Measurements from ENCODE around the gene IL6ST. TPM values are rescaled to one million over a fixed set of nuclear protein-coding genes. Genes with fewer than 3 reads are reported as not detected.
"Not testable (repeated sequence)": the region's sequence is repeated elsewhere in the genome, so short reads cannot be mapped to it uniquely, and the experiment has no call there.

Gene IL6ST
- total RNA-seq, 1 experiment from 2014 or later = 65.6 TPM

DNA sequence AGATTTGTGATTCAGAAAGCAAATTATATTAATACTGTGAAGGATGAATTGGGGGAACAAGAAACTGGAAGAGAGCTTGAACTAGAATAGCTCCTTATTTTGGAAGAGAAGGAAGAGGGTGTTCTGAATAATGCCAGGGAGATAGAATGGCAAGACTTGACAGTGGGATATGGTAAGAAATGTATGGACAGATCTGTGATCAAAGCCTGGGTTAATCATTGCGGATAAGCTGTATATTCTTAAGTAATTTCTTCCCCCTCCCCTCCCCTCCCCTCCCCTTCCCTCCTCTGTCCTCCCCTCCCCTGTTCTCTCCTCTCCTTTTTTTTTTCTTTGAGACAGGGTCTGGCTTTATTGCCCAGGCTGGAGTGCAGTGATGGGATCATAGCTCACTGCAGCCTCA is 10.1 kb upstream of the IL6ST start:
- DNase-seq (ENCODE audit: low read depth) = no peak

DNA sequence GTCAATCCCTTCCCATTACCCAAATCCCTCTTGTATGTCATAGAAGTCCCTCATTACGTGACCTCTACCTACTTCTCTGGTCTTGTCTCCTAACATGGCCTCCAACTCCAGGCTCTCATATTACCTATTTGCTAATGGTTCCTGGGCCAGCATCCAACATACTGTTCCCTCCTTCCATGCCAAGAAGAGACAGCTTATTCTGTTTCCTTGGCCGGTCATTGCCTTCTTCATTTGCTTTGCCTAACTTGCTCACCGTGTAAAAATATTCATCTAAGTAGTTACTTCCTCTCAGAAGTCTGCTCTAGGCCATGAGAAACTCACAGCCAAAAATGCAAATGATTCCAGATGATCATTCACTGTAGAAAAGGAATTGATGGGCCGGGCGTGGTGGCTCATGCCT is 8.9 kb upstream of the IL6ST start:
- DNase-seq (ENCODE audit: low read depth) = no peak

- DNase-seq (ENCODE audit: low read depth) = peak; percentile 74
Observed at GRCh38 chr5:56003179-56003578, 8.4 kb upstream of the IL6ST start.

DNA sequence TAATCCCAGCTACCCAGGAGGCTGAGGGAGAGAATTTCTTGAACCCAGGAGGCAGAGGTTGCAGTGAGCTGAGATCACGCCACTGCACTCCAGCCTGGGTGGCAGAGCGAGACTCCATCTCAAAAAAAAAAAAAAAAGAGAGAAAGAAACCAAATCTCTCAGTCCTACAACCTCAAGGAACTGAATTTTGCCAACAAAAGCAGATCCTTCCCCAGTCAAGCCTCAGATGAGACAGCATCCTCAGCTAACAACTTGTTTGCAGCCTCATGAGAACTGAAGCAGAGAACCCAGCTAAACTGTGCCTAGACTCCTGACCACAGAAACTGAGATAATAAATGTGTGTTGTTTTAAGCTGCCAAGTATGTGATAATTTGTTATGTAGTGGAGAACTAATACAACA is 7.5 kb upstream of the IL6ST start:
- DNase-seq (ENCODE audit: low read depth) = no peak

- DNase-seq (ENCODE audit: low read depth) = not testable (repeated sequence)
Observed at GRCh38 chr5:56000221-56000620, 5.5 kb upstream of the IL6ST start.

DNA sequence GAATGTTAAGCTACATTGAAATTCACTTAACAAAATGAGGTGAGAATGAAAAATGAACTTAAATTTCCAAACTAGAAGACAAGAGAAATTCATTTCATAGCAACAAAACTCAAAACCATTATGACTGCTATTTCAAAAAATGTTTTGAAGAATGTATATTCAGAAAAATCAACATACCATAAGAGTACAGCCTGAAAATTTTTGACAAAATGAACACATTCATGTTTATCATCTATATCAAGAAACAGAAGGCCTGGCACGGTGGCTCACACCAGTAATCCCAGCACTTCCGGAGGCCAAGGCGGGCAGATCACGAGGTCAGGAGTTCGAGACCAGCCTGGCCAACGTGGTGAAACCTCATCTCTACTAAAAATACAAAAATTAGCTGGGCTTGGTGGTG is 4.2 kb upstream of the IL6ST start:
- DNase-seq (ENCODE audit: low read depth) = no peak

GRCh38 chr5:55997742-55998351 is 3.1 kb upstream of the IL6ST start:
- DNase-seq (ENCODE audit: low read depth) = peak; percentile 87

- DNase-seq (ENCODE audit: low read depth) = peak; percentile 95
Observed at GRCh38 chr5:55994998-55995914, 493 bp upstream of the IL6ST start.

DNA sequence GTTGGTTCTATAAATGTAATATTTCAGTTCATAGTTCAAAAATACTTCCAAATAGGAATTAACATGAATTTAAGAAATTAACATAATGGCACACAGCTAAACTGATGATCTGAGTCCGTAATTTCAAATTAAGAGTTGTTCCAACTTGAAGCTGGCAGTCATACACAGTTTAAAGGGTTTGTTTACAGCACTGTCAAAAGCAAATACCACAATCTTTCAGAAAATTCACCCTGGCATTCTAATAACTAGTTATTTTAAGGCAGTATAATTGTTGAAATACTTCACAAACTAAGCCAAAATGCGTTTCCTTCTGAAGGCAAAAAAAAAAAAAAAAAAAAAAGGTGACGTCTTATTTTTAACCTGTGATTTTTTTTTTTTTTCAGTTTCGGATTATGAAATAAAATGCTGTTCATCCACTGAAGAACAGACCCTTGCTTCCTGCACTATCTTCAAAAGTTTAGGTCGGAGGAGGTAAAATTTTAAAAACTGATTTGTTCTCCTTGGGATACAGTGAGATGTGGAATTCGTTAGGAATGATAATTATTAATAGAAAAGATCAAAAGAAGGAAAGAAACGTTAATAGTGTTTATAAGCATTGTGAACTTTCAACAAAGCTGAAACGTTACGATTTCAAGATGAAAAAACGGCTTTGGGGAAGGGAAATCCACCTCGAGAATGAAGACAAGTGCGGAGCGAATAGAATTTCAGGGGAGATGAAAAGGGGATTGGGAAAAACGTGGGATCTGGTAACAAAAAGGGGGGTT is 850 bp downstream of the IL6ST start:
- DNase-seq (ENCODE audit: low read depth) = peak; percentile 15

DNA sequence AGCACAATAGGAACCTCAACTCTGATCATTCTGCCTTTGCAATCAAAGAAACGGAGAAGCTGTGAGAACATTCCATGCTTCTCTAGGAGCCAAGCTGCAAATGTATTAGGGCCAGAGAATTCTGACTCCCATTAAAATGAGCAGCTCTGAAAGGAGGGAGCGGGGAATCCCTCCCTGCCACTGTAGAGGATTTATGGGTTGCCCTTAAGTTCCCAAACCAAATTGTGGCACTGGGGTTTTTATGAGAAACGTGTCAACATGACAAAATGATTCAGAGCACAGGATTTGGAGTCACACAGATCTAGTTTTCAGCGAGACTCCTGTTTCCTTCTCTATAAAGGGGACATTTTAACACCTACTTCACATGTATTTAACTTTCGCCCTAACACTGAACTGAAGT is 1.8 kb downstream of the IL6ST start:
- no peak for DNase-seq (ENCODE audit: low read depth)

DNA sequence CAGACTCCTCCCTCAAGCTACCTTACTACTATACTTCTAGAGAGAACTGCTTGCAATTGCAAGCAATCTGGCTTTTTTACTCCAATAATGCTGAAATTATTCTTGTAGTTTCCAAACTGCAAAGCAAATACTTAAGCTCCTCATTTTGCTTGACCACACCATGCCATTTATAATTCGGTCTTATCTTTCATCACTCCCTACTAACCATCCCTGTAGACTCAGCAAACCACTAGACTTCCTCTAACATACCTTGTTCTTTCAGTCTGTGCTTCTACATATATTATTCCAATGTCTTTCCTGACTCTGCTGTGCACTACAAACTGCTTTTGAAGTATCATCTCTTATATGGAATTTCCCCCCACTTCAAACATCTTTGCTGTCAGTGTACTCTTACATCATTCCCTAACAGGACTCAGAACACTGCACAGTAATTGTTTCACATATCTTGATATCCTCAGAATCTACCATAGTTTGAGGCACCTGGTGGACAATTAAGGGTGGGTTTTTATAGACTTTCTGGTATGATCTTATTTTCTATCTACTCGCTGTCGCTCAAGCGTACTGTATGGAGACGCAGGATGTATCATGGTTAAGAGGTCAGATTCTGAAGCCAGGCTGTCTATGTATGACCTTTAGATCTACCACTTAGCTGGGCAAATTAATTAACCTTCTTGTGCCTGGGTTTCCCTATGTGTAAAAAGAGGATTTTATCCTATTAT is 2.8 kb downstream of the IL6ST start:
- DNase-seq (ENCODE audit: low read depth) = peak; percentile 11

DNA sequence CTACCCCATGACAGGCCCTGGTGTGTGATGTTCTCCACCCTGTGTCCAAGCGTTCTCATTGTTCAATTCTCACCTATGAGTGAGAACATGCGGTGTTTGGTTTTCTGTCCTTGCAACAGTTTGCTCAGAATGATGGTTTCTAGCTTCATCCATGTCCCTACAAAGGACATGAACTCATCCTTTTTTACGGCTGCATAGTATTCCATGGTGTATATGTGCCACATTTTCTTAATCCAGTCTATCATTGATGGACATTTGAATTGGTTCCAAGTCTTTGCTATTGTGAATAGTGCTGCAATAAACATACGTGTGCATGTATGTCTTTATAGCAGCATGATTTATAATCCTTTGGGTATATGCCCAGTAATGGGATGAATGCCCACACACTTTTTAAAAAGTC is 3.9 kb downstream of the IL6ST start:
- DNase-seq (ENCODE audit: low read depth) = not testable (repeated sequence)

- no peak for DNase-seq (ENCODE audit: low read depth)
Observed at GRCh38 chr5:55989860-55990259, 4.9 kb downstream of the IL6ST start.

DNA sequence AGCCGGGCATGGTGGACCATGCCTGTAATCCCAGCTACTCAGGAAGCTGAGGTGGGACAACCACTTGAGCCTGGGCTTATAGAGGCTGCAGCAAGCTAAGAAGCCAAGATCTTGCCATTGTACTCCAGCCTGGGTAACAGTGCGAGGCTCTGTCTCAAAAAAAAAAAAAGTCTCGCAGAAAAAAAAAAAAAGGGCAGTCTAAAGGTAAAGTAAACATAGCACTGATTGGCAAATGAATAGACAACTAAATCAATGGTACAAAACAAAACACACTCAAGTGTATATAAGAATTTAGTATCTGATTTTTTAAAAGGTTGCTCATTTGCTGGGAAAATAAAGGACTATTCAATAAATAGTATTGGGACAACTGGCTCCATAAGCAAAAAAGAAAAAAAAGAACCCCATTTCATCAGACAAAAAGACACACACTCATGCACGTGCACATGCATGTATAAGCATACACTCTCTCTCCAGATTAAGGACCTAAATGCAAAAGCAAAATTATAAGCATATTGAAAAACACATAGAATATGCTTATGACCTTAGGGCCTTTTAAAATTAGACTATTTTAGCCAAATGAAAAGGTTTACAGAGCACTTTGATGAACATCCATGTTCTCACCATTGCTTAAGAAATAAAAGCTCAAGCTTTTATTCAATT is 5.7 kb downstream of the IL6ST start:
- no peak for DNase-seq (ENCODE audit: low read depth)

DNA sequence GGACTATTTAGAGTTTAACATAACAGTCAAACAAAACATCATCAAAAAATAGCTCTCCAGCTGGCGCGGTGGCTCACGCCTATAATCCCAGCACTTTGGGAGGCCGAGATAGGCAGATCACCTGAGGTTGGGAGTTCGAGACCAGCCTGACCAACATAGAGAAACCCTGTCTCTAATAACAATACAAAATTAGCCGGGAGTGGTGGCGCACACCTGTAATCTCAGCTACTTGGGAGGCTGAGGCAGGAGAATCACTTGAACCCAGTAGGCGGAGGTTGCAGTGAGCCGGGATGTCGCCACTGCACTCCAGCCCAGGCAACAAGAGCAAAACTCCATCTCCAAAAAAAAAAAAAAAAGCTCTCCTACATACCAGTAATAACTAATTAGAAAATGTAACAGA is 6.3 kb downstream of the IL6ST start:
- not testable (repeated sequence) for DNase-seq (ENCODE audit: low read depth)

- no peak for DNase-seq (ENCODE audit: low read depth)
Observed at GRCh38 chr5:55986931-55987330, 7.8 kb downstream of the IL6ST start.

GRCh38 chr5:55985181-55985580 is 9.6 kb downstream of the IL6ST start:
- DNase-seq (ENCODE audit: low read depth) = no peak

DNA sequence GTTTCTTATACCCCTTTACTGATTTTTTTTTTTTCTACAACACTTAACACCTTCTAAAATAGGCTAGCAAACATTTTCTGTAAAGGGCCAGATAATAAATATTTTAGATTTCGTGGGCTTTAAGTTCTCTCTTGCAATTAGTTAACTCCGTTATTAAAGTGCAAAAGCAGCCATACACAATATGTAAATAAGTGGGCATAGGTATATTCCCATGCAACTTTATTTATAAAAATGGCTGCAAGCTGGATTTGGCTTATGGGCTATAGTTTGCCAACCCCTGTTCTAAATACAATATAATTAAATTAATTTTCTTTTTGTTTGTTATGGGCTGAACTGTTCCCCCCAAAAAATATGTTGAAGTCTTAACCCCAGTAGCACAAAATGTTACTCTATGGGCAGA is 10.8 kb downstream of the IL6ST start:
- DNase-seq (ENCODE audit: low read depth) = no peak

DNA sequence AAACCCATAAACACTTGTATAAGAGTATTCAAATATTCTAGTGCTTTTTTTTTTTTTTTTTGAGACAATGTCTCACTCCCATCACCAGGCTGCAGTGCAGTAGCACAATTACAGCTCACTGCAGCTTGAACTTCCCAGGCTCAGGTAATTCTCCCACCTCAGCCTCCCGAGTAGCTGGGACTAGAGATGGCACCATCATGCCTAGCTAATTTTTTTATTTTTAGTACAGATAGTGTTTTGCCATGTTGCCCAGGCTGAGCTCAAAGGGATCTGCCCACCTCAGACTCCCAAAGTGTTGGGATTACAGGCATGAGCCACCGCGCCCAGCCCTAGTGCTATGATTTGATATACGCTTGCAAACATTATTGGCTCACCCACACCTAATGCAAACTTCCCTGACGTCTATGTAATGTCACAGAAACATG is 11.8 kb downstream of the IL6ST start:
- DNase-seq (ENCODE audit: low read depth) = no peak

DNA sequence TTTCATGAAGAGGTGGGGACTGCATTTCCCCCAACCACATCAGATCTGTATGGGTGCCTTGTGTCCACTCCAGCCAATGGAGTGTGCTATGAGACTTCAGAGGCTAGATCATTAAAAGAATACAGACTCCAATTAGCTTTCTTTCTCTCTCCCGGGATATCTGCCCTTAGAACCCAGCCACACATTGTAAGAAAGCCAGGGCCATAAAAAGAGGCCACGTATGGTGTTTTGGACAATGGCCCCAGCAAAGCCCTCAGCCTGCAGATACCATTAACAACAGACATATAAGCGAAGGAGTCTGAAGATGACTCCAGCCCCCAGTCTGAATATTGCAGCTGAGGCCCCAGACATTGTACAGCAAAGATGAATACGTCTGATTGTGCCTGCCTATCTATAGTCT is 21.5 kb downstream of the IL6ST start:
- DNase-seq (ENCODE audit: low read depth) = no peak

DNA sequence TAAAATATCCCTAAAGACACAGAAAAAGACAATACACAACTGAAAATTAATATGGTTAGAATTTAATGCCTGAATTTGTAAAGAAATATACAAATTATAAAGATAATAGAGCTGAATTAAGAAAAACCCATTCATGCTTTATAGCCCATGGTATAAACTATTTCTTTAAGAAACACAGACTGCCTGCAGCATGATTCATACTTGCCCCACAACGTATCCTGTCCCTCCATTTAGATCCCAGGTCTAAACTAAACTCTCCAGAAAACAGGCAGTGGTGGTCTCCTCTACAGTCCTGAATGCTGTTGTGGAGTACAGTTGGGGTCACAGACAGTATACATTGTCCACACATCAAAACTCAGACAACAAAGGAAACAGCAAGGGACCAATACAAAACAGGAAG is 24.8 kb downstream of the IL6ST start:
- DNase-seq (ENCODE audit: low read depth) = peak; percentile 10

Measured in HT1080 (cell line).